Measurements from ENCODE around the gene SMOC1. TPM values are rescaled to one million over a fixed set of nuclear protein-coding genes. Genes with fewer than 3 reads are reported as not detected.
A peak's percentile ranks its signal among the peaks of the same experiment; 100 is the strongest.

Gene SMOC1
- total RNA-seq, 1 experiment from 2014 or later: 0.14 TPM

- Mint-ChIP-seq H3K4me3 (ENCODE audit: unreplicated experiment) (peak overlapping the region; percentile 23), H3K27me3 (ENCODE audit: insufficient read depth, unreplicated experiment) (no peaks in the 10 kb centered on the region), H3K9me3 (ENCODE audit: unreplicated experiment) (peaks cover 7% of the 10 kb centered on the region), H3K36me3 (ENCODE audit: insufficient read depth, unreplicated experiment) (peaks cover 6% of the 10 kb centered on the region), H3K27ac (ENCODE audit: unreplicated experiment) (peak overlapping the region; percentile 65), H3K4me1 (ENCODE audit: low read depth, unreplicated experiment) (peaks cover 44% of the 10 kb centered on the region)
- BruUV-seq (replicated peaks): no TSS peak
- Histone ChIP-seq H3K27me3 (replicated peaks; ENCODE audit: control insufficient read depth, insufficient read depth, low read length) (no peaks in the 10 kb centered on the region), H3K4me3 (ENCODE audit: low read depth, low read length) (no peak overlapping the region), H3K36me3 (ENCODE audit: control insufficient read depth, insufficient read depth, low read length) (no peaks in the 10 kb centered on the region), H3K9me3 (no peaks in the 10 kb centered on the region), H3K4me1 (peaks cover 33% of the 10 kb centered on the region)
- peak; percentile 55 to 72 for DNase-seq
- TF ChIP-seq CTCF (IDR thresholded peaks at IDR 0.05; ENCODE audit: insufficient read depth in 1 of 2, low read depth in 1 of 2, low read length in 1 of 2, severe bottlenecking in 1 of 2, unreplicated experiment in 1 of 2): no peak
- POLR2A ChIA-PET: interaction anchor here (0.6 to 1.0 kb wide), 2 partner anchors 197 to 281 kb away, joined by 3 to 9 read pairs; partner anchors contain the start of gene SRSF5
- CTCF ChIA-PET: interaction anchor here (0.7 to 3.5 kb wide), 3 partner anchors 20 to 270 kb away, joined by 3 to 31 read pairs (median 9); no protein-coding TSS in a partner anchor
- intact Hi-C loops (cut with micrococcal nuclease; ENCODE audit: unreplicated experiment): loop anchor here (1.0 kb wide), 3 partner anchors 27 to 312 kb away; partner anchors contain the start of gene COX16
Observed at GRCh38 chr14:70047598-70048312, 168.5 kb downstream of the SMOC1 start.

- Histone ChIP-seq H3K4me3 (ENCODE audit: low read depth, low read length) (no peak overlapping the region), H3K36me3 (ENCODE audit: control insufficient read depth, insufficient read depth, low read length) (no peaks in the 10 kb centered on the region), H3K9me3 (no peaks in the 10 kb centered on the region), H3K27me3 (replicated peaks; ENCODE audit: control insufficient read depth, insufficient read depth, low read length) (no peaks in the 10 kb centered on the region), H3K4me1 (peaks cover 33% of the 10 kb centered on the region)
- ChIA-PET CTCF (interaction anchor here (0.7 to 3.5 kb wide), 3 partner anchors 20 to 269 kb away, joined by 3 to 31 read pairs (median 9); no protein-coding TSS in a partner anchor), POLR2A (interaction anchor here (0.6 to 1.0 kb wide), 2 partner anchors 197 to 282 kb away, joined by 3 to 9 read pairs; partner anchors contain the start of gene SRSF5)
- DNase-seq: no peak
- H3K9me3 Mint-ChIP-seq (ENCODE audit: unreplicated experiment): peaks cover 2% of the 10 kb centered on the region
- H3K27me3 Mint-ChIP-seq (ENCODE audit: insufficient read depth, unreplicated experiment): no peaks in the 10 kb centered on the region
- peaks cover 44% of the 10 kb centered on the region for H3K4me1 Mint-ChIP-seq (ENCODE audit: low read depth, unreplicated experiment)
- intact Hi-C loops (cut with micrococcal nuclease; ENCODE audit: unreplicated experiment): loop anchor here (1.0 kb wide), 3 partner anchors 26 to 311 kb away; partner anchors contain the start of gene COX16
- H3K4me3 Mint-ChIP-seq (ENCODE audit: unreplicated experiment): peak overlapping the region; percentile 23
- BruUV-seq (replicated peaks): no TSS peak
- peak overlapping the region; percentile 65 for H3K27ac Mint-ChIP-seq (ENCODE audit: unreplicated experiment)
- peaks cover 6% of the 10 kb centered on the region for H3K36me3 Mint-ChIP-seq (ENCODE audit: insufficient read depth, unreplicated experiment)
- TF ChIP-seq CTCF (IDR thresholded peaks at IDR 0.05; ENCODE audit: insufficient read depth in 1 of 2, low read depth in 1 of 2, low read length in 1 of 2, severe bottlenecking in 1 of 2, unreplicated experiment in 1 of 2): no peak
Observed at GRCh38 chr14:70048313-70048654, 169.1 kb downstream of the SMOC1 start.

- Histone ChIP-seq H3K4me1 (peaks cover 33% of the 10 kb centered on the region), H3K27me3 (replicated peaks; ENCODE audit: control insufficient read depth, insufficient read depth, low read length) (no peaks in the 10 kb centered on the region), H3K9me3 (no peaks in the 10 kb centered on the region), H3K4me3 (ENCODE audit: low read depth, low read length) (no peak overlapping the region), H3K36me3 (ENCODE audit: control insufficient read depth, insufficient read depth, low read length) (no peaks in the 10 kb centered on the region)
- no TSS peak for BruUV-seq (replicated peaks)
- Mint-ChIP-seq H3K9me3 (ENCODE audit: unreplicated experiment) (no peaks in the 10 kb centered on the region), H3K27me3 (ENCODE audit: insufficient read depth, unreplicated experiment) (peaks cover 4% of the 10 kb centered on the region), H3K4me3 (ENCODE audit: unreplicated experiment) (no peak overlapping the region), H3K27ac (ENCODE audit: unreplicated experiment) (no peak overlapping the region), H3K36me3 (ENCODE audit: insufficient read depth, unreplicated experiment) (peaks cover 6% of the 10 kb centered on the region), H3K4me1 (ENCODE audit: low read depth, unreplicated experiment) (peaks cover 40% of the 10 kb centered on the region)
- intact Hi-C loops (cut with micrococcal nuclease; ENCODE audit: unreplicated experiment): no loop called here
- no peak for DNase-seq
- CTCF ChIA-PET: no interaction called here
- POLR2A ChIA-PET: no interaction called here
- TF ChIP-seq CTCF (IDR thresholded peaks at IDR 0.05; ENCODE audit: insufficient read depth in 1 of 2, low read depth in 1 of 2, low read length in 1 of 2, severe bottlenecking in 1 of 2, unreplicated experiment in 1 of 2): no peak
Observed at GRCh38 chr14:70049605-70050004, 170.4 kb downstream of the SMOC1 start.

All from Caco-2 (cell line).